Pulmonary artery endothelial cell (primary cell): Measurements from ENCODE around the gene CCDC69. TPM values are rescaled to one million over a fixed set of nuclear protein-coding genes. Genes with fewer than 3 reads are reported as not detected.
"Not testable (repeated sequence)": the region's sequence is repeated elsewhere in the genome, so short reads cannot be mapped to it uniquely, and the experiment has no call there.

Source experiments
- DNase-seq: peaks from one replicate; pipeline ENCODE4 v3.0.0-alpha.2; 2011; ENCODE audit warnings: low read depth, low spot score
- total RNA-seq: library from RNA; depleted of rRNA; stranded (reverse); fragments of >200 nt; gene quantifications from 2 replicates; pipeline ENCODE4 v1.2.3, GENCODE V29; 2014

CCDC69 gene
- total RNA-seq, 1 donor from 2014 or later = 8.2 TPM

GRCh38 chr5:151196556-151197290 is 27.2 kb downstream of the CCDC69 start:
- DNase-seq = no peak

GRCh38 chr5:151195622-151196021 is 28.3 kb downstream of the CCDC69 start:
- DNase-seq = no peak

GRCh38 chr5:151192626-151193025 is 31.3 kb downstream of the CCDC69 start:
- DNase-seq = no peak

- no peak for DNase-seq
Observed at GRCh38 chr5:151191661-151192060, 32.2 kb downstream of the CCDC69 start.

GRCh38 chr5:151189151-151189550 is 34.7 kb downstream of the CCDC69 start:
- DNase-seq = no peak

- no peak for DNase-seq
Observed at GRCh38 chr5:151186538-151186937, 37.4 kb downstream of the CCDC69 start.

- no peak for DNase-seq
Observed at GRCh38 chr5:151186052-151186451, 37.8 kb downstream of the CCDC69 start.

GRCh38 chr5:151184316-151185042 is 39.4 kb downstream of the CCDC69 start:
- DNase-seq = no peak

GRCh38 chr5:151183456-151184245 is 40.2 kb downstream of the CCDC69 start:
- DNase-seq = no peak

- no peak for DNase-seq
Observed at GRCh38 chr5:151182976-151183375, 40.9 kb downstream of the CCDC69 start.

GRCh38 chr5:151182524-151182900 is 41.4 kb downstream of the CCDC69 start:
- DNase-seq = no peak

- DNase-seq = no peak
Observed at GRCh38 chr5:151181818-151182523, 41.9 kb downstream of the CCDC69 start.

- no peak for DNase-seq
Observed at GRCh38 chr5:151180291-151180690, 43.6 kb downstream of the CCDC69 start.

GRCh38 chr5:151179489-151179840 is 44.4 kb downstream of the CCDC69 start:
- no peak for DNase-seq

- DNase-seq = no peak
Observed at GRCh38 chr5:151178777-151179488, 45.0 kb downstream of the CCDC69 start.

GRCh38 chr5:151178372-151178771 is 45.5 kb downstream of the CCDC69 start:
- DNase-seq = no peak

GRCh38 chr5:151176268-151176667 is 47.6 kb downstream of the CCDC69 start:
- DNase-seq = not testable (repeated sequence)

- no peak for DNase-seq
Observed at GRCh38 chr5:151174612-151175101, 49.2 kb downstream of the CCDC69 start.

GRCh38 chr5:151173711-151174611 is 49.9 kb downstream of the CCDC69 start:
- DNase-seq = no peak

GRCh38 chr5:151171529-151171928 is 52.4 kb downstream of the CCDC69 start:
- DNase-seq = no peak
